NCI-H524 (cell line): Measurements from ENCODE around the gene SLC12A9.
A peak's percentile ranks its signal among the peaks of the same experiment; 100 is the strongest.

Experiments used
- DNase-seq, 2 experiments: peaks; one replicate each; lab custom pipeline; 2025; lab: John Stamatoyannopoulos, UW

Gene SLC12A9

DNA sequence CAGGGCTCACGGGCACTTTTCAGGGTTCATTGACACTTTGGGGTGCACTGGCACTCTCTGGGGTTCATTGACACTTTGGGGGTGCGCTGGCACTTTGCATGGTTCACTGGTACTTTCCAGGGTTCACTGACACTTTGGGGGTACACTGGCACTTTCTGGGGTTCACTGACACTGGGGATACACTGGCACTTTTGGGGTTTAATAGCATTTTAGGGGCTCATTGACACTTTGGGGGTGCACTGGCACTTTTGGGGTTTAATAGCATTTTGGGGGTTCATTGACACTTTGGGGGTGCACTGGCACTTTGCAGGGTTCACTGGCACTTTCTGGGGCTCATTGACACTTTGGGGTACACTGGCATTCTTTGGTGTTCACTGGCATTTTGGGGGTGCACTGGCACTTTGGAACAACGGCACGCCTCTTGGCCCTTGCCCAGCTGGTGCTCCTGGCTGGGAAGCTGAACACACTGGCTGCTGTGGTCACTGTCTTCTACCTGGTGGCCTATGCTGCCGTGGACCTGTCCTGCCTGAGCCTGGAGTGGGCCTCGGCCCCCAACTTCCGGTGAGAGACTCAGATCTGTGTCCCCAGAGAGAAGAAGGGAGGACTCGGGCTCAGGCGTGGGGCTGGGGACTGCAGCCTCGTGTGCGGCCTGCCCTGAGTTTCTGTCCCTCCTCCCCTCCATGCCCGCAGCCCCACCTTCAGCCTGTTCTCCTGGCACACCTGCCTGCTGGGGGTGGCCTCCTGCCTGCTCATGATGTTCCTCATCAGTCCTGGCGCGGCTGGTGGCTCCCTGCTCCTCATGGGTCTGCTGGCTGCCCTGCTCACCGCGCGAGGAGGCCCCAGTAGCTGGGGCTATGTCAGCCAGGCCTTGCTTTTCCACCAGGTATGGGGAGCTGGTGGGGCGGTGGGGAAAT is 8.4 kb downstream of the SLC12A9 start:
- no peak for DNase-seq

GRCh38 chr7:100861616-100861985 is 9.1 kb downstream of the SLC12A9 start:
- DNase-seq, result no peak

- DNase-seq, result no peak
Observed at GRCh38 chr7:100863406-100863950, 11.0 kb downstream of the SLC12A9 start.

DNA sequence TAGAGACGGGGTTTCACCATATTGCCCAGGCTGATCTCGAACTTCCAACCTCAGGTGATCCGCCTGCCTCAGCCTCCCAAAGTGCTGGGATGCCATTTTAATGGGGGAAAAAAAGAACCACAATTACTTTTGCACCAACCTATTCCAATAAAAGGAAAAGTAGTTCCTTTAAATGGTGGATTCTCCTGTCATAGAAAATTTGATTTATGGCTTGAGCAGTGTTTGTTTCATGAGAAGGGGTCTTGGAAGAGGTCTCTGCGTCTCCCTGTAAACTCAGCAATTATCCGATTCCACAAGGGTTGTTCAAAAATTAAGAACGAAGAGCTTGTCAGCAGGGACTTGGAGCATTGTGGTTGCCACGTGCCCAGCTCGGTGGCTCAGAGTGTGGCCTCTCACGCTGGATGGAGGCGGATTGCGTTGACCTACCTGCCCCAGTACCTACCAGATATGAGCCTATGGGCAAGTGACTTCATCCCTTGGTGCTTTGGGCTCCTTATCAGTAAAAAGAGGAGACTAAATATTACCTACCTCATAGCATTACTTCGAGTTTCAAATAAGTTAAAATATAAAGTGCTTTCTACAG is 11.8 kb downstream of the SLC12A9 start:
- no peak for DNase-seq

DNA sequence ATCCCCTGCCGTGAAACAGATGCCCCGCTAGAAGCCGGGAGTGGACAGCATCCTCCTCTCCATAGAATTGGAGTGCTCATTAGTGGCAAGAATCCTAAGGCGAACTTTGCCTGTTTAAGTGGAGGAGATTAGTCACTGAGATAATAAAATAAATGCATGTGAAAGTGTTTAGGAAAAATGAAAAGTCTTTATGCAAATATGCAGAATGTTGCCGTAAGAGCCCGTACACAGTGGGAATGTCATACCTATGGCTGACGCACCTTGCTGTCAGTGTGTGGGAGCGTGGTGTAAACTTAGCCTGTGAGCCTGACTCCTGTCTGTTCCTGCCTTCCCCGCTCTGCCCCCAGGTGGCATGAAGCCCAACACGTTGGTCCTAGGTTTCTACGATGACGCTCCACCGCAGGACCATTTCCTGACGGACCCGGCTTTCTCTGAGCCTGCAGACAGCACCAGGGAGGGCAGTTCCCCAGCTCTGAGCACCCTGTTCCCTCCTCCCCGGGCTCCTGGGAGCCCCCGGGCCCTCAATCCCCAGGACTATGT is 12.9 kb downstream of the SLC12A9 start:
- DNase-seq, result no peak

DNA sequence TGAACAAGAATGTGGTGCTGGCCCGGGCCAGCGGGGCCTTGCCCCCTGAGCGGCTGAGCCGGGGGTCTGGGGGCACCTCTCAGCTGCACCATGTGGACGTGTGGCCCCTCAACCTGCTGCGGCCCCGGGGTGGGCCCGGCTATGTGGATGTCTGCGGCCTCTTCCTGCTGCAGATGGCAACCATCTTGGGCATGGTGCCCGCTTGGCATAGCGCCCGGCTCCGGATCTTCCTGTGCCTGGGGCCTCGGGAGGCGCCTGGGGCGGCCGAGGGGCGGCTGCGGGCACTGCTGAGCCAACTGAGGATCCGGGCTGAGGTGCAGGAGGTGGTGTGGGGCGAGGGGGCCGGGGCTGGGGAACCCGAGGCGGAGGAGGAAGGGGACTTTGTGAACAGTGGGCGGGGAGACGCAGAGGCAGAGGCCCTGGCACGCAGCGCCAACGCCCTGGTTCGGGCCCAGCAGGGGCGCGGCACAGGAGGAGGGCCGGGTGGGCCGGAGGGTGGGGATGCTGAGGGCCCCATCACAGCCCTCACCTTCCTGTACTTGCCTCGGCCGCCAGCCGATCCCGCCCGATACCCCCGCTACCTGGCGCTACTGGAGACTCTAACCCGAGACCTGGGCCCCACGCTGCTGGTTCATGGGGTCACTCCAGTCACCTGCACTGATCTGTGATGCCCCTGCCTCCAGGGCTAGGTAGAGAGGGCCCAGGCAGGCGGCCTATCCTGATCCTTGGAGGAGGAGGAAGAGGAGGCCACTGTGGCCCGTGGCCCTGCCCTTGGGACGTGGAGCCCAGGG is 13.6 kb downstream of the SLC12A9 start:
- no peak for DNase-seq

DNA sequence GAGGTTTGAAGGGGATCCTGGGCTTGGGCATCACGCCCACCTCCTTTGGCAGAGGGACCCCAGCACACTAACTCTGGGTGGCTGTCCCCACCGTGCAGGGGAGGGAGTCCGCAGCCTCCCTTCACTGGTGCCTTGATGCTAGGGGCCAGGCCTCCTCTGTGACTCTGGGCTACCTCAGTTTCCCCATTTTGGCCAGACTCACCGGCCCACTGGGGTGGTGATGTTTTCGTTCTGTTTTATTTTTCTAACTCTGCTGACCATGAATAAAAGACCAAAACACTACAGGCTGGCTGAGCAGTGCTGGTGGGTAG is 14.2 kb downstream of the SLC12A9 start:
- DNase-seq, result no peak

DNA sequence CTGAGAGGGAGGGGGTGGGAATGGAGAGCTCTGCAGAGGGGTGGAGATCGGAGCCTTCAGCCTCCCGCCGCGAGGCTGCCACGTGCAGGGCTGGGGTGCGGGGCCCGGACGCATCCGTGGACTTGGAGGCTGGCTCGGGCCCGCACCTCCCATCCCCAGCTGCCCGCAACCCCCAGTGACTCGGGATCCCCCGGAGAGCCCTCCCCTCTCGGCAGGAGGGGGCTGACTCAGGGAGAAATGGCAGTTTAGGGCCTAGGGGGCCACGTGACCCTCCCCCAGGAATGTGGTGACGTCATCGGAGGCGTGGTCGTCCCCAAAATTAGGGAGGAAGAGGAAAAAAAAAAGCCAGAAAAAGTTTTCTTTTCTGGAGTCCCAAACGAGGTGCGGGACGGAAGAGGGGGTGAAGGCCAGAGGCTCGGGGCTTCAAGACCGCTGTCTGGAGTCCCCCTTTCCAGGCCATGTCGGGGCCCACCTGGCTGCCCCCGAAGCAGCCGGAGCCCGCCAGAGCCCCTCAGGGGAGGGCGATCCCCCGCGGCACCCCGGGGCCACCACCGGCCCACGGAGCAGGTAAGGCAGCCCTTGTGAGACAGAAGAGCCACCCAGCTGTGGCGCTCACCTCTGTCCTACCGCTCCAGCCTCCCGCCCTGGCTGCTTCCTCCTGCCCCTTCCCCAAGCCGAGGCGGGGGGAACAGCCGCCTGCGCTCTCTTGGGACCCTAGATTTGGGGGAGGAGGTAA is 14.7 kb downstream of the SLC12A9 start, which contains the start of gene TRIP6:
TRIP6 (plus strand) TSS at position 348 of the 736 bp plus-strand sequence; CDS start at position 459, 111 bp downstream.
- DNase-seq, result no peak

DNA sequence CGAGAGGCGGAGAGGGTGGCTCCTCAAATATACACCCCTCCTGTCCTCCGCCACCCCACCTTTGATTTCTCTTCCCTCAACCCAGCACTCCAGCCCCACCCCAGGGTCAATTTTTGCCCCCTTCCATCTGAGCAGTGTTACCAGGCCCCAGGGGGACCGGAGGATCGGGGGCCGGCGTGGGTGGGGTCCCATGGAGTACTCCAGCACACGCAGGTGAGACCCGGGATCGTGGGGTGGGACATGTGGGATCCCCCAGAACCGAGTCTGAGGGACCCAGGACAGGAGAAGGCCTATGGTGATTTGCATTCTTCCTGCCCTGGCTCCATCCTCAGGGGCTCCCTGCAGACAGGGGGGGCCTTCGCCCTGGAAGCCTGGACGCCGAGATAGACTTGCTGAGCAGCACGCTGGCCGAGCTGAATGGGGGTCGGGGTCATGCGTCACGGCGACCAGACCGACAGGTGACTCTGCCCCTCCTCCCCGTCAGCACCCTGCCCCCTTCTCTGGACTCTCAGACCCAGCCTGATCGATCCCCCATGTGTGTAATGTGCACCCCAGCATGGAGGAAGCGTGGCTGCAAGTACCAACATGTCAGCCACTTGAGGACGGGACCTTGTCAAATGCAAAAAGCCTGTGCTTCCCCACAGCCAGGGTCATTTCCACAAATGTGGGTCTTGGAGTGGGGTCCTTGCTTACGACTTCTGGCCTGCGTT is 15.4 kb downstream of the SLC12A9 start:
- DNase-seq, result no peak

DNA sequence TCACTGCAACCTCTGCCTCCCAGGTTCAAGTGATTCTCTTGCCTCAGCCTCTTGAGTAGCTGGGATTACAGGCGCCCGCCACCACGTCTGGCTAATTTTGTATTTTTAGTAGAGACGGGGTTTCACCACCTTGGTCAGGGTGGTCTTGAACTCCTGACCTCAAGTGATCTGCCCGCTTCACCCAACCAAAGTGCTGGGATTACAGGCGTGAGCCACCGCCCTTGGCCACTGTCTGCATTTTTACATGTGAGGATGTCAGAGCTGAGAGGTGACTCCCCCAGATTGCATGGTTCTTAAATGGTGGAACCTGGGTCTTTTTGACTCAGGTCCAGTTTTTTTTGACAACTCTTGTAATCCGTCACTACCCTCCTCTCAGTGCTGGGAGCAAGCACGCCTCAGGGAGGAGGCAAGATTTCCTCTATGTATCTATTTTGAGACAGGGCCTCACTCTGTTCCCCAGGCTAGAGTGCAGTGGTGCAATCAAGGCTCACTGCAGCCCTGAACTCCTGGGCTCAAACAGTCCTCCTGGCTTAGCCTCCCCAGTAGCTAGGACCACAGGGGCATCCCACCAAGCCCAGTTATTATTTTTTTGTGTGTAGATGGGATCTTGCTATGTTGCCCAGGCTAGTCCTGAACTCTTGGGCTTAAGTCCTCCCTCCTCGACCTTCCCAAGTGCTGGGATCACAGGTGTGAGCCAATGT is 21.2 kb downstream of the SLC12A9 start:
- no peak for DNase-seq

DNA sequence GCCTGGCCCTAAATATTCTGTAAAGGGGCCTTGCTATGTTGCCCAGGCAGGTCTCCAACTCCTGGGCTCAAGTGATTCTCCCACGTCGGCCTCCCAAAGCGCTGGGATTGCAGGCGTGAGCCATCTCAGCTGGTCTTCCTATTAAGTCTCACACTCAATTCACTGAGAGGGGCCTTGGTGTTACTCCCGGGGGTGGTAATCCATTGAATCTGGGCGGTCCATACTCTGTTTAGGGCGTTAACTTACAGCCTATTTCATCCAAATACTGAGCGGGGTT is 21.7 kb downstream of the SLC12A9 start:
- DNase-seq, result no peak

GRCh38 chr7:100874577-100875355 is 22.3 kb downstream of the SLC12A9 start, which contains the start of gene SRRT:
Gene SRRT (plus strand): TSS chr7:100875103. CDS start chr7:100875591, 488 bp downstream.
- peak; percentile 96 to 98 for DNase-seq

DNA sequence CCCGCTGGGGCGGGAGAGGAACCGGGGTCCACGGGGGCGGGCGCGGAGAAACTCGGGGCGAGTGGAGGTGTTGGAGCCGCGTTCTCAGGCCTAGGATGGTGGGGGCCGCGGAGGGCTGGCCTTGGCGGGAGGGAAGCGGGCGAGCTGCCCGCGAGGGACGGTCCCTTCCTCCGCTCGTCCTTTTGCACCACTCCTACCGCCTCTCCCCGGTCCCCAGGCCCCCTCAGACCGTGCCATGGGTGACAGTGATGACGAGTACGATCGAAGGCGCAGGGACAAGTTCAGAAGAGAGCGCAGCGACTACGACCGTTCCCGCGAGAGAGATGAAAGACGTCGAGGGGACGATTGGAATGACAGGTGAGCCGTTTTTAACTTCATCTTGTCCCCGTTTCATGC is 22.8 kb downstream of the SLC12A9 start:
- no peak for DNase-seq

GRCh38 chr7:100878013-100878412 is 25.5 kb downstream of the SLC12A9 start:
- DNase-seq, result no peak

DNA sequence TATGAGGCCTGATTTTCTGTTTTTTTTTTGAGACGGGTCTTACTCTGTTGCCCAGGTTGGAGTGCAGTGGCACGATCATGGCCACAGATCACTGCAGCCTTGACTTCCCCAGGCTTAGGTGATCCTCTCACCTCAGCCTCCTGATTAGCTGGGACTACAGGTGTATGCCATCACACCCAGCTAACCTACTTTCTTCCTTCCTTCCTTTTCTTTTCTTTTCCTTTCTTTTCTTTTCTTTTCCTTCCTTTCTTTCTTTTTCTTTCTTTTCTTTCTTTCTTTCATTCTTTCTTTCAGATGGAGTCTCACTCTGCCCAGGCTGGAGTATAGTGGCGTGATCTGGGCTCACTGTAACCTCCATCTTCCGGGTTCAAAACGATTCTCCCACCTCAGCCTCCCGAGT is 26.2 kb downstream of the SLC12A9 start:
- DNase-seq, result no peak

- peak; percentile 77 to 88 for DNase-seq
Observed at GRCh38 chr7:100879685-100880261, 27.3 kb downstream of the SLC12A9 start.

GRCh38 chr7:100880645-100881044 is 28.1 kb downstream of the SLC12A9 start:
- no peak for DNase-seq

DNA sequence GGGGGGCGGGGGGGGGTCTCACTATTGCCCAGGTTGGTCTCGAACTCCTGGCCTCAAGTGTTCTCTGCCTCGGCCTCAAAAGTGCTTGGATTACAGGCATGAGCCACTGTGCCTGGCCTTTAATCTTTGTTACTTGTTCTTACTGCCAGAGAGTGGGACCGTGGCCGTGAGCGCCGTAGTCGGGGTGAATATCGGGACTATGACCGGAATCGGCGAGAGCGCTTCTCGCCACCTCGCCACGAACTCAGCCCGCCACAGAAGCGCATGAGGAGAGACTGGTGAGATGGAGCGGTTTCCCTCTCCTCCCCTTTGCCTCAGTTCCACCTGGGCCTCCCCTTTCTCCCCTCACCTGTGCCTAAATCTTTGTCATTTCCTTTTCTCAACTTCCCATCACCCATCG is 28.6 kb downstream of the SLC12A9 start:
- DNase-seq, result no peak

DNA sequence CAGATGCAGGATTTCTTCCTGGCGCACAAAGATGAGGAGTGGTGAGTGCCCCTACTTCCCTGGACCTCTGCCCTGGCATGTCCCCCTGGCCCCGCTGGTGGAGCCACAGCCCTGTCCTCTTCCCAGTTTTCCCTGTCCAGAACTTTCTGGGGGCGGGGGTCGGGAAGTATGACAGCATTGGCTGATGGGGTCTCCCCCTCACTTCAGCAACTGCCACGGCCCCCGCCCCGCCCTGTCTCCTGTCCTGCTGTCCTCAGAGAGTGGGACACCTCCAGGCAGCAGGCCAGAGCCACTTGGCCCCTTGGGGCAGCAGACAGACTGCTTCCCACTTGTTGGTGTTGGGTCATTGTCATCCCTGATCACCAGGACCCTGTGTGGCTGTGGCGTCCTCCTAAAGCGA is 29.7 kb downstream of the SLC12A9 start:
- no peak for DNase-seq
